ENCODE results near the gene TOR1AIP1. TPM values are rescaled to one million over a fixed set of nuclear protein-coding genes. Genes with fewer than 3 reads are reported as not detected.

Gene TOR1AIP1
- total RNA-seq, 1 experiment from 2014 or later = 54.8 TPM

DNA sequence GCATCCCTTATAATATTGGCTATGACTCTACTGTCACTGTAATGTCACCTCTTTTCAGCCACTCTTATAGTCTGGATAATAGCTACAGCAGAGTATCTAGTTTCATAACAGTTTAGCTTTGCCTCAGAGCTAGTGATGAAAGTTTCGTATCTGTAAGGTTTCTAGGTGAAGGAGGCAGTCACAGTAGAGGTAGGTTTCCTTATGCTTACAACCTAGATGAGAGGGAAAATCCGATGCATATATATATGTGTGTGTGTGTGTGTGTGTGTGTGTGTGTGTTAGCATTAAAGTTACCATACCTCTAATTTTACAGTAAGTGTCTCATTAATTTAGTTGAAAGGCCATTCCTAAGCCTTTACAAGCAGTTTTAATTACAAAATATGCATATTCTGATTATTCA is 2.3 kb upstream of the TOR1AIP1 start:
- no peak for DNase-seq (ENCODE audit: low read depth)

DNA sequence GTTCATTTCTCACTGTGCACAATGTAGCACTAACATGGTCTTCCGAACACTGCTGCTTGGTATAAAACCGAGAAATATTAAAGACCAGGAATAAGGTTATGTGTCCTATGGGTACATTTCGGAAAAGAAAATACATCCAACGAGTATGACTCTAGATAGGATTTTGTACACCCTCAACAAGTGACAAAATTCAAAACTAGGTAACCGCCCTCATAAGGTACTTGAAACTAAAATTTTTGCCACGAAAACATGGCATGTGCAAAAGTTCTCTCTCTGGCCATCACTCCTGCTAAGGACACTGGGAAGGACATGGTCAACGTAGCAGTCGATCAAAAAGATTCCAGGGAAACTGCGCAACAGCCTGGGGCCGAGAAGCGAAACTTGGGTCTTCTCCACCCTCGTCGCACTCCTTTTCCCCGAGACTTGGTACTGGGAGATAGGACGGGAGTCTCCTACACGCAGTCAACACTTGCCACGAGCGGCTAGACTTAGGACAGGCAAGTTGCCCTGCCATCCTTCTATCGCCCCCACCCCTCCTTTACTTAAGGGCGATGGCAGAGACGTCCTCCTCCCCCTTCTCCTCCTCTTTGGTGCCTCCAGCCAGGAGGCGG is 338 bp upstream of the TOR1AIP1 start:
- DNase-seq (ENCODE audit: low read depth) = peak; percentile 92

- no peak for DNase-seq (ENCODE audit: low read depth)
These were observed 1.1 kb downstream of the TOR1AIP1 start for GRCh38 chr1:179883040-179883744.

DNA sequence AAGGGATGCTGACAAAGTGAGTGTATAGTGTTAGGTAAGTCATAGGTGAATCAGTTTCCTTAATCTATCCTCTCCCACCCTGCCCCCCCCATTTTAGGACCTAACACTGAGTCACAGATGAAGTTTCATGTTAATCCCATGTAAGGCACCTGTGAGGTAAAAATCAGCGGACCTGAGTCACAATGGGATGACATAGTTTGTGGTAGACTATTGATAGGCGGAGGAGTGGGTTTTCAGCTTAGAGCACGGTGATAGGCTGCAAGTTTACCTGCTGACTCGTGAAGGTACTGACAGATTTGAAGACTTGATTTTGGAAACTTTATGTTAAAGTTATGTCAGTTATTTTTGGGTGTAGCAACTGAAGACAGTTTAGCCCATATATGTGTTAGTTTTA is 1.7 kb downstream of the TOR1AIP1 start:
- DNase-seq (ENCODE audit: low read depth) = no peak

GRCh38 chr1:179888071-179888470 is 6.0 kb downstream of the TOR1AIP1 start:
- DNase-seq (ENCODE audit: low read depth) = no peak

GRCh38 chr1:179889589-179889988 is 7.5 kb downstream of the TOR1AIP1 start:
- DNase-seq (ENCODE audit: low read depth) = no peak

GRCh38 chr1:179910934-179911333 is 28.8 kb downstream of the TOR1AIP1 start:
- DNase-seq (ENCODE audit: low read depth) = no peak

DNA sequence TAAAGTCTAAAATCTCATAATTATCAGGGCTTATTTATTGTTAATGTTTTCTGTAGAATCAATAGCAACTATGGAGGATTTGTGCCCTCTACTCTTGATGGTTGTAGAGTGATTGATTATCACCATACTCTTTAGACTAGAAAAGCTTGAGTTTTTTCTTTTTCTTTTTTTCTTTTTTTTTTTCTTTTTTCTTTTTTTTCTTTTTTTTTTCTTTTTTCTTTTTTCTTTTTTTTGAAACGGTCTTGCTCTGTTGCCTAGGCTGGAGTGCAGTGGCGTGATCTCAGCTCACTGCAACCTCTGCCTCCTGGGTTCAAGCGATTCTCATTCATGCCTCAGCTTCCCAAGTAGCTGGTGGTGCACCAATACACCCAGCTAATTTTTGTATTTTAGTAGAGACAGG is 29.7 kb downstream of the TOR1AIP1 start:
- DNase-seq (ENCODE audit: low read depth) = no peak

GRCh38 chr1:179917601-179918429 is 35.7 kb downstream of the TOR1AIP1 start:
- DNase-seq (ENCODE audit: low read depth) = no peak

GRCh38 chr1:179921472-179921871 is 39.4 kb downstream of the TOR1AIP1 start:
- no peak for DNase-seq (ENCODE audit: low read depth)

DNA sequence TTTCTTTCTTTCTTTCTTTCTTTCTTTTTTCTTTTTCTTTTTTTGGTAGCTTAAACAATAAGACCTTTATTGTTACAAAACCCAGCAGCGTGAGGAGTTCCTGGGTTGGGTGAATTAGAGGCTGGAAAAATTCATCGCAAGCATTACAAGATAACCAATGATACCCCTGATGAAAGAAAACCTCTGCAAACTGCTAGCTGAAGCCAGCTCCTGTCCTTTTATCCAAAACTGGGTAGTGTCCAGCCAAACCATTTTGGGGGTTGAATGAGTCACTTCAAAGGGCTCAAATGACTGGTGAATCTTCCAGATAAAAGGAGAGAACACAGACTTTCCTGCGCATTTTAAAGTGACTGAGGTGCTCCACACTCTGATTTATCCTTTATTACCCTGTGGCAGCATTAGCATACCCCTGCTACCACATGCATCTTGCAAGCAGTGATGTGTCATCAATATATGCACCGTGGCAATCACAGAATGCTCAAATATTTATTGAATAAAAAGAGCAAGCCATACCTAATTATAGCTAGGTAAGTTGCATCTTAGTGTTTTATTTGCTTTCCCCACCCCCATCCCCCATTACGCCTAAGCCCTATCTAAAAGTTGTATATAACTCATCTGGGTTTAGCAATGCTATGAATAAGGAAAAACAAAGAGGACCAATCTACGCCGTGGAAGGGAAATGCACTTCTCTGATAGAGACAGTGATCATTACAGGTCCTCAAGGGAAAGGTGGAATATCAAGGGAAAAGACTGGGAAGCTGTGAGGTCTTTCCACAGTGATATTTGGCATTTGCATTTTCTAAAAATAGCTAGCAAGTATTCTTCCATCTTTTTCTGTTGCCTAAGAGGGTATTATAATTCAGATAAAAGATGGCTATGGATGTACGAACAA is 40.1 kb downstream of the TOR1AIP1 start:
- DNase-seq (ENCODE audit: low read depth) = no peak

DNA sequence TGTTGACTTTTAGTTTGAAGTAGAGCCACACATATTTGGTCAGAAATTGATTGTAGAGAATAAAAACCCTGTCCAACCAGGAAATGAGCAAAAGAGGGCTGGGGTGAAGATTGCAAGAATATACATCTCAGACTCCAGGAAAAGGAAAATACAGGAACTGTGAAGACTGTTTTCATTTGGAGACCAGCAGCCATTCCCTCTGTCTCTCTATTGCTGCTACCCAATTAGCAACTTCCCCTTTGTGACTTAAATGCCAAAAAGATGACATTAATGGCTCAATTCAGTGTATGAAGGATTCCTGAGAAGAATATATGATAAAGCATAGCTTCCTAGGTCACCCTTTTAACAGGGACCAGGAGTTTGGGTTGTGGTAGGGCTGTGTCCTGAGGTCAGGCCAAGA is 40.9 kb downstream of the TOR1AIP1 start:
- DNase-seq (ENCODE audit: low read depth) = no peak

DNA sequence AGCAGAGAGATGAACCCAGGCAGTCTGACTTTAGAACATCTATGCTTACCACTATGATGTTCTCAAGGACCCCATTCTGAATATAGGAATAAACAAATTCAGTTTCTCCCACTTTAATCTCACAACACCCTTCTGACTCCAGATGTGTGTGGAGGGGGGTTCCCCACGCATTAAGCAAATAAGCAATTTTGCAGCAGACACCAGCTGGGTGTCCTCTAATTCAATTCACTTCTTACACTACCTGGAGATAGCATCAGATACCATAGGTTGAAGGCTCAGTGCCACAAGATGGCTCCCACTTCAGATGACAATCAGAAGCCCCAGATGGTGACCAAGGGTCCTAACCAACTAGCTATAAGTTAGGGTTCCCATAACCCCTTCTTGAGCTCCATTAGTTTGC is 42.2 kb downstream of the TOR1AIP1 start:
- DNase-seq (ENCODE audit: low read depth) = no peak

DNA sequence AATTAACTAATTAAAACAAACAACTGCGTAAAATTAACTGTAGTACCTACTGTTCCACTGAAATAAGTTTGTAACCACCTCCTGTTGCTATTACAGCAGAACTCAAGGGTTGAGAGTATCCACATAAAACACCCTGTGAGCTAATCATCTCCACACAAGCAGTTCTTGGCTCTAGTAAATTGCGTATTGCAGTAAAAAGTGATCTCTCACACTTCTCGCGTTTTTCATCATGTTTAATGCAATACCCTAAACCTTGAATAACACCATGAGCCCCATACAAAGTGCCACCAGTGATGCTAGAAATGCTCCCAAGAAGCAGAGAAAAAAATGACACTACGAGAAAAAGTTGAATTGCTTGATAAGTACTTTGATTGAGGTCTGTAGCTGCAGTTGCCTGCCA is 43.2 kb downstream of the TOR1AIP1 start:
- DNase-seq (ENCODE audit: low read depth) = no peak

DNA sequence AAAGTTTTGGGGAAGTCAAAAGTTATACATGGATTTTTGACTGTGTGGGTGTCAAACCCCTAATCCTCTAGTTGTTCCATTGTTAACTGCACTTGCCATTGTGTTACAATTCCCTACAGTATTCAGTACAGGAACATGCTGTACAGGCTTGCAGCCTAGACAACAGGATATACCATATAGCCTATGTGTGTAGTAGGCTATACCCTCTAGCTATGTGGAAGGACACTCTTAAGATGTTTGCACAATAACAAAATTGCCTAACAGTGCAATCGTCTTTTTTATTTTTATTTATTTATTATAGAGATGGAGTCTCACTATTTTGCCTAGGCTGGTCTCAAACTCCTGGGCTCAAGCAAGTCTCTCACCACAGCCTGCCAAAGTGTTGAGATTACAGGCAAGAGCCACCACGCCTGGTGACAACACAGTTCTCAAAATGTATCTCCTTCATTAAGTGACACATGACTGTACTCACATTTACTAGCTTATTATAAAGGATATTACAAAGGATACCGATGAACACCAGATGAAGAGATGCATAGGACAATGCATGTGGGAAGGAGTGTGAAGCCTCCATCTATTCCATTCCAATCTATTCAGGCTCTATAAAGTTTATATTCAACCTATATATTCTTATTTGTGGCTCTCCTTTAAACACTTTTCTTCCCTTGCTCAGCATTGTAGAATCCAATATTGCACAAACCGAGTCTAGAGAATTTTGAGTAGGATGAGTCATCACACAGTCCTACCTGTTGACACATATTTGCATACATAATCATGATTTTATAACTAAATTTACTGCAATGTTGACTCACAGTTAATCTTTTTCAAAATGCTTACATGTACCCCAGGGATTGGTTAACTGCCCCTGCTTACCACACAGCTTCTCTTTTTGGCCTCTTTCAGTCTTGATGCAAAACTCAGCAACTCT is 44.1 kb downstream of the TOR1AIP1 start:
- DNase-seq (ENCODE audit: low read depth) = peak; percentile 54

DNA sequence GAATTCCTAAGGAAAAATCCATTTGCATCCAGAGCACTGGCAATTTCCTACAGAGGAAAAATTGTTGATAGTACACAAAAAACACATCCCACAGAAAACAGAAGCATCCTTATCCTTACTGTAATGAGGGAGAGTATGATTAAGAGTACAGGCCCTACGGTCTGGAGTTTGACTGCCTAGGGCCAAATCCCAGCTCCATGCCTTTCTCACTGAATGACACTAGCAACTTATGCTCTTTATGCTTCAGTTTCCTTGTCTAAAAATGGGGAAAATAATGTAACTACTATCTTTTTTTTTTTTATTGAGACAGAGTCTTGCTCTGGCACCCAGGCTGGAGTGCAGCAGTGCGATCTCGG is 44.7 kb downstream of the TOR1AIP1 start:
- DNase-seq (ENCODE audit: low read depth) = no peak

DNA sequence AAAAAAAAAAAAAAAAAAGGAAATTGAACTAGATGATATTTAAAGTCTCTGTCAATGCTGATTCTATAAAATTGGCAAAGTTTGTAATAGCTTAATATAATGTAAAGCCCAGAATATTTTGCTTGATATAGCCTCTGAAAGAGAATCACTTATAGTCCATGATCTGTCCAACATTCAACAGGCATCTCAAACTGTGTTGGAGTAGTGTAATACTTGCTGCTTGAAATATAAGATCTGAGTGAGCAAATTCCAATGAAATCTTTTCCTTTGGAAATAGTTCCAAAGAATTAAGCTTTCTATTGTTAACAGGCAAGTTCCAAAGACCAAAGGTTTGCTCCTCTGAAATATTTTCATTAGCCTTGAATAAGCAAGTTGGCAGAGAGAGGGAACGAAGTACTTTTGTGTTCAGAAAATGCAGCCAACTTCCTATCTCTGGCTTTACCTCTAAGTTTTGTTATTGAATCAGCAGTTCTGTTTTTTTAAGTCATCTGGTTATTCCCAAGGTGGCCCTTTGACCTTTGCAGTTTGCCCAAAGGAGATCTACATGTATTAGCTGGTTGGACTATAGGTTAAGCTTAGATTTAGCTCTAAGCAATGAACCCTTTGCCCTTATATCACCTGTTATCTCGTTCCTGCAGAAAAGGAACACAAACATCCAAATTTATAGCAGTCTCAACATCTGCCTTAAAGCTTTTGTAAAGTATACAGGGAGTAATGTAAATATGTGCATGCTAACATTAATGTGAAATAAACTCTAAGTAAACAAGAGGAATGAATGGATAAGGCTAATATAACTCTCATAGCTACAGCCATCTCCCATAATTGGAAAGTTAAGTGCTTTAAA is 48.1 kb downstream of the TOR1AIP1 start:
- DNase-seq (ENCODE audit: low read depth) = no peak

- DNase-seq (ENCODE audit: low read depth) = no peak
These were observed 48.8 kb downstream of the TOR1AIP1 start for GRCh38 chr1:179930867-179931266.

DNA sequence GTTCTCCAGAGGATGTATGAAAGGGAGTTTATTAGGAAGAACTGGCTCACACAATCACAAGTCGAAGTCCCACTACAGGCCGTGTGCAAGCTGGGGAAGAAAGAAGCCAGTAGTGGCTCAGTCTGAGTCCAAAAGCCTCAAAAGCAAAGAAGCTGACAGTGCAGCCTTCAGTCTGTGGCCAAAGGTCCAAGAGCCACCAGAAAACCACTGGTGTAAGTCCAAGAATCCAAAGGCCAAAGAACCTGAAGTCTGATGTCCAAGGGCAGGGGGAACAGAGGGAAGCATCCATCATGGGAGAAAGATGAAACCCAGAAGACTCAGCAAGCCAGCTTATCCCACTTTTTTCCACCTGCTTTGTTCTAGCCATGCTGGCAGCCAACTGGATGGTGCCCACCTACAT is 51.1 kb downstream of the TOR1AIP1 start:
- DNase-seq (ENCODE audit: low read depth) = no peak

Measured in LHCN-M2 (cell line).